Measurements from ENCODE around the gene NPW. TPM values are rescaled to one million over a fixed set of nuclear protein-coding genes. Genes with fewer than 3 reads are reported as not detected.

The NPW gene
- total RNA-seq, 1 experiment from 2014 or later: 0.12 TPM

DNA sequence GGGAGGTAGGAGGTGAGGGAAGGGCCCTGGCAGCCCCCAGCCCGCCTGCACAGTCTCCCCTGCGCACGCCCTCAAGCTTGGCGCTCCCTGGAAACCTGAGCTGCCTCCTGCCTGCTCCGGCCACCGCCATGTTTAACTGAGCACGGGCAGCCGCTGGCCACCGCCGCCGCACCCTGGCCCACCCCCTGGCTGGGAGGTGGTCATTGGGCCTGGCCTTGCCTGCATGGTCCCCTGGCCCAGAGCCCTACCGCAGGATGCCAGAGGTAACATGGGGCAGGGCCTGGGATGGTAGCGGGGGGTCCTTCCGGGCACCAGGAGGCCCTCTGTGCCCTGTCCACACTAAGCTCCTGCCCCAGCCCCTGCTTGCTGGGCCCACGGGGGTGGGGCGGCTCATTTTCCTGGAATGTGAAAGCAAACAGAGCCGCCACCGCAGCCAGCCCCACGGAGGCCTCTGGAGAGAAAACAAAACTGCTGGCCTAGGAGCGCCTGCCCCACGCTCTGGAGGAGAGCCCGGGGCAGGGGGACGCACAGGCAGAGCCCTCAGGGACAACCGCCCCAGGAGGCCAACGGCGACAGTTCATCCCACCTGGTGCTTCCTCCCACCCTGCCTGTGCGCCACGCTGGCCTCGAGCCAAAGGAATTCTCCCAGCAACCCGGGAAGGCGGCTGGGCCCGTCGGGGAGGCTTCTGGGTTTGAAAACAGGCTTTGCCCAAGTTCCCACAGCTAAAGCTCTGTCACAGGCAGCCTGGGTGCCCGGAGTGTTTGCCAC, 16.0 kb downstream of the NPW start:
- DNase-seq (ENCODE audit: low read depth): peak; percentile 95

DNA sequence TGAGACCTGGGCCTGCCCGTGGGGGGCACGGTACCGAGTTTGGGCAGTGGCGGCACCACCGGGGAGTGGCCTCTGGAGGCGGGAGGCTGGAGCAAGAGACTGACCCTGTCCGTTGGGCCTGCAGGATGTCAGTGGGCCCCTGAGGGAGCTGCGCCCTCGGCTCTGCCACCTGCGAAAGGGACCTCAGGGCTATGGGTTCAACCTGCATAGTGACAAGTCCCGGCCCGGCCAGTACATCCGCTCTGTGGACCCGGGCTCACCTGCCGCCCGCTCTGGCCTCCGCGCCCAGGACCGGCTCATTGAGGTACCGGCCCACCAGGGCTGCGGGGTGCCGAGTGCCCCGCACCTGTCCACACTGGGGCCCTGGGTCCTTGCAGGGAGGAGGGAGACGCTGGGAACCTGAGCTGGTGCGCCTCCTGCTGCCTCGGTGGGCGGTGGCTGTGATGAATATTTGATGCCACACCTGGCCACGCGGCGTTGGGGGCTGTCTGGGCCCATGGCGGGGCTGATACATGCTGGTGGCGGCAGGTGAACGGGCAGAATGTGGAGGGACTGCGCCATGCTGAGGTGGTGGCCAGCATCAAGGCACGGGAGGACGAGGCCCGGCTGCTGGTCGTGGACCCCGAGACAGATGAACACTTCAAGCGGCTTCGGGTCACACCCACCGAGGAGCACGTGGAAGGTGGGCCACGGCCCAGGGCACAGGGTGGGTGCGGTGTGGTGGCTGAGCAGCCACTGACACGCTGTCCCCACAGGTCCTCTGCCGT, 16.8 kb downstream of the NPW start:
- DNase-seq (ENCODE audit: low read depth): no peak

DNA sequence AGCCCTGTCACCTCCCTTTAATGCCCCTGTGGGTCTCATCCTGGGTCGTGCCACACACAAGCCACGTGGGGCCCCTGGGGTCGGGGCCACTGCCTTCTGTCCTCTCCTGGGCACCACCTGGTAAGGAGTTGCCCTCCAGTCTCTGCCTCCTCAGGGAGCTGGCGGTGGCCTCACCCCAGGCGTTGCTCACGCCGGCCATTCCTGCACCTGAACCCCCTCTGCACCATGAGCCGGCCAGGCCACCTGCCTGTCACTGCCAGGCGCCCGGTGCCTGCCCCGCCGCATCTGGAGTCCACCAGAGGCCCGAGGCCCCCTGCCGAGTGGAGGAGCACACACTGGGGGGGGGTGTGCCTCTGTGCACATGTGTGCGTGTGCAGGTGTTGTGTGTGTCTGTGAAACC, 17.5 kb downstream of the NPW start:
- no peak for DNase-seq (ENCODE audit: low read depth)

DNA sequence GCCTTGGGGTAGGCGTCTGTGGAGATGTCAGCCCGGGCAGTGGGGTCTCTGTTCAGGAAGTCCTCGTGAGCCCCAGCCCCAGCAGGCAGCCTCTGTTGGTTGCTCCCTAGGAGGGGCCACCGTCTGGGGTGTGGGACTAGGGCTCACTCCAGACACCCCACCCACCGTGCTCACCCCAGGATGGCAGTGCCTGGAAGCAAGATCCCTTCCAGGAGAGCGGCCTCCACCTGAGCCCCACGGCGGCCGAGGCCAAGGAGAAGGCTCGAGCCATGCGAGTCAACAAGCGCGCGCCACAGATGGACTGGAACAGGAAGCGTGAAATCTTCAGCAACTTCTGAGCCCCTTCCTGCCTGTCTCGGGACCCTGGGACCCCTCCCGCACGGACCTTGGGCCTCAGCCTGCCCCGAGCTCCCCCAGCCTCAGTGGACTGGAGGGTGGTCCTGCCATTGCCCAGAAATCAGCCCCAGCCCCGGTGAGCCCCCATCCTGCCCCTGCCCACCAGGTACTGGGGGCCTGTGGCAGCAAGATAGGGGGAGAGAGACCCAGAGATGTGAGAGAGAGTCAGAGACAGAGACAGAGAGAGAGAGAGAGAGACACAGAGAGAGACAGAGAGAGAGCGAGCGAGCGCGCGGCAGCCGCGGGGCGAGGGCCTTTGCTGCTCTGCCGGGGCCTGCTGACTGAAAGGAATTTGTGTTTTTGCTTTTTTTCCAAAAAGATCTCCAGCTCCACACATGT, 18.2 kb downstream of the NPW start:
- DNase-seq (ENCODE audit: low read depth): no peak

DNA sequence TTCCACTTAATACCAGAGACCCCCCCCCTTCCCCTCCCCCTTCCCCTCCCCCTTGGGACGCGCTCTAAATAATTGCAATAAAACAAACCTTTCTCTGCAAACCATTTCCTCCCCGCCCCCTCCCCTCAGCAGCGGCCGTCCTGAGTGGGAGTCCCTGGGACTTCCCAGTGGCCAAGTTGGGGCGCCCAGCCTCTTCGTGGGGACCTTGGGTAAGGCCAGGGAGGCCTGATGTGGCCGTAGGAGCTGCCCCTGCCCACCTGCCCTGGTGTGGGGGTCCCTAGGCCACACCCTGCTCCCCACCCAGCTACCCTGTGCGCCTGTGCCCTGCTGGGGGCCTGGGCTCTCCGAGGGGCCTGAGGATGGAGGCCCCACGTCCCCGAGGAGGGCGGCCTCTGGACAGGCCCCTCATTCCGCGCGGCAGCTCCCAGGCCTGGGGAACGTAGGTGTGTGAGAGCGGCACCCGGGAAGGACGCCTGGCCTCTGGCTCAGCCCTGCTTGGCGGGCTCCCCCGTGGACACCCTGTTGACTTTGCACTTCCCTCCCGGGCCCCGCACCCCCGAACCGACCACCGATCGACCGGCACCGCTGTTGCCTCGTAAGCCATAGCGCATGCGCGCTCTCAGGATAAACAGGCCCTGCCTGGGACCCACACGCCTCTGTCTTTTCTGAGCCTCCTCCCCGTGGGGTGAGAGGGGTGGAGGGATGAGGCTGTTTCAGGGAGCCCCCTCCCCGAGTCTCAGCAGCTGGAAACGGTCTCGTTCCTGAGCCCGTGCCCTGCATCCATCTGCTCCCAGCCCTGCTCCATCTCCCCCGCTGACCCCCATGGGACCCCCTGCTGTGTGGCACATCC, 19.0 kb downstream of the NPW start:
- DNase-seq (ENCODE audit: low read depth): no peak

DNA sequence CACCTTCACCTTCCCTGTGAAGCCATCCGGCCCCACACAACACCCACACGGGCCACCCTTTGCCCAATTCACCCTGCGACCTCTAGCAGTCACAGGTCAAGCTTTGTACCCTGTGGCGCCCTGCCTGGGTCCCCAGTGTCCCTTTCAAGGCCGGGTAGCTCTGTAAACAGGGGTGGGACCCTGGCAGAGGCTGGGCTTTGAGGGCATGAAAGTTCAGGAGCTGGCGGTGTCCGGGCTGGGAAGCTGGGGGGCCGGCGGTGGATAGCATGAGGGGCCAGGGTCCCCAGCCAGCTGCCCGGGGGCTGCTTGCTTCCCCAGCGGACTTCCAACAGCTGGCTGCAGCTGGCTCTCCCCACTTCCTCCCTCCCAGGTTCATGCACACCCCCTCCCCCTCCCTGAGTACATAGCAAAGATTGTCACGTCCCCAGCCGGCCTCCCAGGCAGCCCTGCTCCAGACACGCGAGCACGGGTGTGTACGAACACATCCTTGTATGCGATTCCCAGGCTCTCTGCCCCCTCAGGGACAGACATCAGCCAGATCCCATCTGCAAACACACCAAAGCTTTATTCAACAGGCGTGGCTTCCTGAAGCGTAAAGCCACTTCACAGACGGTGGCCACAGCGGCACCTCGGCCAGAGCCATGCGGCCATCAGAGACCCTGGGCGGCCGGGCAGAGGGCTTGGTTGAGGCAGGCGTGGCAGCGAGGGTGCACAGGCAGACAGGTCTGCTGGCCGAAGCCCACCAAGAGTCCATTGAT, 19.9 kb downstream of the NPW start:
- peak; percentile 72 for DNase-seq (ENCODE audit: low read depth)

DNA sequence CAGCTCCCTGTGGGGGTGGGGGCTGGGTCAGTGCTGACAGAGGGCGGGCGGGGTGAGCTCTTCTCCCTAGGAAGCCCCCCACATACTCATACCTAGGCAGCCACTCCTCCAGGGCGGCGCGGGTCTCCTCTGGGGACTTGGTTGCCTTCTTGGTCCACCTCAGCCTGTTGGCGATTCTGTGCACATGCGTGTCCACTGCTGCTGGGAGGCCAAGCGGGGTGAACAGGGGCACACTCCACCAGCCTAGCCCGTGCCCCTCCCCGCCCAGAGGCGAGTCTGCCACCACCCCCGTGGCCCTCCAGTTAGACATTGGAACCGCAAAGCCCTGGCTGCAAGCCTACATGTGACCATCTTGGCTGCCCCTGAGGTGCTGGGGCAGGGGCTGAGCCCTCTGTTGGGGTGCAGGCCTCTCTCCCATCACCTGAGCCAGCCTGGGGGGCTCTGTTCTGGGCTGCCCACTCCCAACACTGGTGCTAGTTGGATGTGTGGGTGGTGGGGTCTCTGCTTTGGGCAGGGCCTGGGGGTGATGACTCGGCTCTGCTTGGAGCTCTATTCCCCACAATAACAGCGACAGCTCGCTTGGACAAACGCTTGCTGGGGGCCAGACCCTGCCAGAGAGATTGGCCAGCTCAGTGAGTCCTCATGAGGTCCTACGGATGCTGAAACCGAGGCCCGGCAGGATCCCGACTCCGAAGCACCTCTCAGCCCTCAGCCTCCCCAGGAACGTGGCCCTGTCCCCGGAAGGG, 20.6 kb downstream of the NPW start:
- peak; percentile 73 for DNase-seq (ENCODE audit: low read depth)

DNA sequence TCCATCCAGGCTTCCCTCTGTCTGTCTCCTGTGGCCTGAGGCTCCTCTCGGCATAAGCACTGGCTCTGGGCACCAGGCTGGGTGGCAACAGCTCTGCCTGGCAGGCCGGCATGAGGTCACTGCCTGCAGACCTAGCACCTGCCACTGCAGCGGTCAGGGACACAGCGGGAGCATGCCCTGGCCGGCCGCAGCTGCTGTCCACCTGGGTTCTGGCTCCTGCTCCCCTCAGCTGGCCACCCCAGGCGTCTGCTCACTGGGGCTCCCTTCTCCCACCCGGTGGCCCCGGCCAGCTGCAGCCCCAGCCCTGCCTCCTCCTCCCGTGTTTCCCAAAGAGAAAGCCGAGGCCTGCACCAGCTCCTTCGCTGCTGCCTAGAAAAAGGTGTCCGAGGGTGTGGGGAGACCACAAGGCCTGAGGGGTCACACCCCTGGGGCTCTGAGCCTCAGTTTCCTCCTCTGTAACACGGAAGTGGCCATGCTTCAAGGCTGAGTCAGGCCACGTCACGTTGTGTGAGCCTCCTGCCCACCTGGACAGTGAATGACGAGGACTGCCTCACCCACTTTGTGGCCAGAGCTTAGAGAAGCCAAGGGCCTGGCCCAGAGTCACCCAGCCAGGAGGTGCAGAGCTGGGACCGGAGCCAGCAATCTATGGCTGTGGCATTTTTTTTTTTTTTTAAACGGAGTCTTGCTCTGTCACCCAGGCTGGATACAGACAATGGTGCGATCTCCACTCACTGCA, 21.4 kb downstream of the NPW start:
- DNase-seq (ENCODE audit: low read depth): peak; percentile 94

DNA sequence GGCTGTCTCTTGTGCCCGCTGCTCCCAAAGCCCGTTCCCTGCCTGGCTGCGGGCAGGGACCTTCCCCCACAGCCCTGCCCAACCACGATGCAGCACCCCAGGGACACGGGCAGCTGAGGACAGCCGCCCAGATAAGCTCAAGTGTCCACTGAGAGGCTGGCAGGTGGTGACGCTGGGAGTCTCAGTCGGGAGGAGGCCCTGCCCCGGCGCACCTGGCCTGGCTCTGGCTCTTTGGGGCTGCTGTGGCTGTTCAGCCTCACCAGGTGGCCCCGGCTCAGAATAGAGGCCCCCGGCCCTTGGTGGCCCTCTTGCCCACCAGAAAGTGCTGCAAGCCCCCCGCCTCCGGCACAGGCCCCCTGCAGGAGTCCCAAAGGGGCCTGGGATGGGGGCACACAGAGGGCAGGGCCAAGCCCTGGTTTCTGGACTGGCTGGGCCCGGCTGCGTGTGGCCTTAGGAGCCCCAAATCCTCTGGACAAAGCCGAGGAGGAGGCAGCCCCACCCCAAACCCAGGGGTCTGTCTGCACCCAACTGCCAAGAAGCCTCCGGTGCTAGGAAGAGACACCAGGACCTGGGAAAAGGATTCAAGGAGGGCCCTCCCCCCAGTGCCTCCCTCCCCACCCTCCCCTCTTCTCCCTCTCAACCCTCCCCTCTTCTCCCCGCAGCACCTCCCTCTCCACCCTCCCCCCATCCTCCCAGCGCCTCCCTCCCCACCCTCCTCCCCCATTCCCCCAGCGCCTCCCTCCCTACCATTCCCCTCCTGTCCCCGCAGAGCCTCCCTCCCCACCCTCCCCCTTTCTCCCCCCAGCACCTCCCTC, 22.8 kb downstream of the NPW start:
- no peak for DNase-seq (ENCODE audit: low read depth)

DNA sequence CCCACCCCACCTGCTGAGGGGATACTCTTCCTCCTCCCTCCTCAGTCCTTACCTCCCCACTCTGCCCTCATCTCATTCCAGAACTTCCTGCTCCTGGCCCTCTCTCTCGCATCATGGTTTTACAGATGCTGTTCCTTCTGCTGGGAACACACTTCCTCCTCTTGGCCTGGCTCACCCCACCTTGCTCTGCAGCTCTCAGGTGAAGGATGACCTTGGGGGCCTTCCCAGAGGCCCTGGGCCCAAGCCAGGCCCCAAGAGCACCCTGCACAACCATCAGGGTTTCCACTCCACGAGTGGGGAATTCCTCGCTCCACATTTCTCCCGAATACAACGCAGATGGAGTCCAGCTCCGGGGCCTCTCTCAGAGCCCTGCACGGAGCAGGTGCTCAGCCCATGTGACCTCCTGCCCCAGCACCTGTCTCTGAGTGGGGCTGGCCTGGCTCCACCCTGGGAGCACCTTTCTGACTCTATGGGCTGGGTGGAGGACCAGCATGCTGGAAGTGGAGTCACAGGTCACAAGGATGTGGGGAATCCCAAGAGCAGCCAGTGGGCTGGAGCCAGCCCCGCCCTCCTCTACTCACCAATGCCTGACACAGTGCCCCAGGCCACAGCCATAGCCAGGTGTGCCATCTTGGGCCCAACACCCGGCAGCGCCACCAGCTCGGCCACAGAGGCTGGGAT, 23.5 kb downstream of the NPW start:
- DNase-seq (ENCODE audit: low read depth): no peak

DNA sequence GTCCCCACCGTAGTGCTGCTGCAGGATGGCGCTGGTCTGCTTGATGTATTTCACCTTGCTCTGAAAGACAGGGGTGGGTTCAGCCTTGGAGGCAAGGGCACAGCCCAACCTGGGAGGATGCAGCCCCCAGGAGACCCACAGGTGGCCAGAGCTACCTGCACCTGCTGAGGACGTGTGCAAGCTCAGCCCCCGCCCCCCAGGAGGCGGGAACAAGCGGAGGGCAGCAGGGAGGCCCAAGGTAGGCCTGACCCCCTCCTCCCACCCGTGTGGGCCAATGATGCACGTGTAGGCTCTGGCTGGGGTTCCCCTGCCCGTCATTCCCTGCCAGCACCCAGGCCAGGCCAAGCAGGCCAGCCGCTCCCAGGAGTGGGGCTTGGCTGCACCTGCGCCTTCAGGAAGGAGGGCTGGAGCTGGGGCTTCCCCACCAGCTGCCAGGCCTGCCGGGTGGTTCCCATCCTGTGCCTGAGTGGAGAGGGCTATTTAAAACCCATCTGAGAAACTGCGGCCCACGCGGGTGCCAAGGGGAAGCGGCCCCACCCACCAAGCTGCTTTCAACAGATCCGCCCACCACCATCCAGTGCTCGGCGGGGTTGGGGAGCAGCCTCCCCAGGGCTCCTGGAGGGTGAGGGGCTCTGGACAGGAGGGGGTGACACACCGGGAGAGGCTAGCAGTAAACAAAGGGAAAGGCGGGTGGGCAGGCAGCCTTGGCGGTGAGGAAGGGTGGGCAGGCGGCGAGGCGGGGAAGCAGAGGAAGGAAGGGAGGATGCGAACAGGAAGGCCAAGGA, 24.3 kb downstream of the NPW start:
- no peak for DNase-seq (ENCODE audit: low read depth)

DNA sequence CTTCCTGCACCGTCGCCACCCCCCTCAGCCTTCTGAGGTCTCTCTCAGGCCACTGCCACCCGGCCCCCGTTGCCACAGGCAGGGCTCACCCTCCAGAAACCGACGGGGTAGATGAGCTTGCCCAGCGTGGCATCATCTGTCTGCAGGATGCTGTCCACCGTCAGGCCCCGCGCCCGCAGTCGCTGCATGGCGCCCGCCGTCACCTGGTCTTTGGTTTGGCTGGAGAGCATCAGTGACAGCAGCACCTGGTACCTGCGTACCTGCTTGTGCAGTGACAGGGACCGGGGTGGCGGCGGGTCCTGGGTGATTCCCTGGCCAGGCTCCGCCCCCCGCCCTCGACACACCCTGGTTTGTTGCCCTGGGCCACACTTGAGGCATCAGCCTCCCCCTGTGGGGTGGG, 25.0 kb downstream of the NPW start:
- DNase-seq (ENCODE audit: low read depth): no peak

DNA sequence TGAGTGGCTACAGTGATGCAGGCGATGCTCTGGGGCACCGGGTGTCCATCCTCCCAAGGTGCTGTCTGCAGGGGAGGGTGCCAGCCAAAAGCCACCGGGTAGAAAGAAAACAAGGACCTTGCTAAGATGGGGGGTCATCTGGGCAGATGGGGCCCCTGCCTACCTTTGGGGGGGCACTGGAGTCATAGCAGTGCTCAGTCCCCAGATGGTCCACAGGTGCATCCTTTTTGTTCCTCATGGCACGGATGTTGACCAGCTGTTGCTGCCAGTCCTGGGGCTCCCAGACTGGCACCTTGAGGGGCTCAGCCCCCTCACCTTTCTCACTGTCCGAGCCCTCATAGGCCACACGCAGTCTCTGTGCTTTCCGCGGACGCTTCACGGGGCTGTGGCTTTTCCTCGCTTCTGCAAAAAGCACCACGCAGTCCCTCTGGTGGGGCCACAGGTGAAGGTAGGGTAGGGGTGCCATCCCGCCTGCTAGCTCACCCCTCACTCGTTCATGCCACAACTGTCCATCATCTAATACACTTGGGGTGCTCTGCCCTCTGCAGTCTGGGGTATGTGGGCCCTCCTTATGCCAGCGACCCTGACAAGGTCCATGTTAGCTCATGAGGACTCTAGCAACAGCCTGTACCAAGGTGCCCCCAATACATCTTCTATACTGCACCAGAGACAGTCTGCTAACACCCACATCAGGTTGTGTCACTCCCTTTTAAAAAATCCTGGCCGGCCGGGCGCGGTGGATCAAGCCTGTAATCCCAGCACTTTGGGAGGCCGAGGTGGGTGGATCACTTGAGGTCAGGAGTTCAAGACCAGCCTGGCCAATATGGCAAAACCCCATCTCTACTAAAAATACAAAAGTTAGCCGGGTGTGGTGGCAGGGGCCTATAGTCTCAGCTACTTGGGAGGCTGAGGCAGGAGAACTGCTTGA, 26.6 kb downstream of the NPW start:
- no peak for DNase-seq (ENCODE audit: low read depth)

DNA sequence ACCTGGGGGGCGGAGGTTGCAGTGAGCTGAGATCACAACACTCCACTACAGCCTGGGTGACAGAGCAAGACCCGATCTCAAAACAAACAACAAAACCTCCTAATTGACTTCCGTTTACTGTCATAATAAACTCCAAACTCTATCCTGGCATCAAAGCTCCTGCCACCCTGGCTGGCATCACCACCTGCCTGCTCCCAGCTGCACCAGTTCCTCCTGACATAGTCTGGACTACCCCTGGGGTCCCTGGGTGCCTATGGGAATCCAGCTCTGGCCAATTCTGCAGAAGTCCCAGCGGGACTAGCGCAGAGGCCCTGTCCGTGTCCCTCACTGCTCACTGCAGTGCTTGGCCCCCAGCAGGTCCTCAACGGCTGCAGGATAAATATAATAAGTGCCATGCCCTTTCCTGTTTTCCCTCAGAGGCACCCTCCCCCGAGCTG, 27.3 kb downstream of the NPW start:
- no peak for DNase-seq (ENCODE audit: low read depth)

DNA sequence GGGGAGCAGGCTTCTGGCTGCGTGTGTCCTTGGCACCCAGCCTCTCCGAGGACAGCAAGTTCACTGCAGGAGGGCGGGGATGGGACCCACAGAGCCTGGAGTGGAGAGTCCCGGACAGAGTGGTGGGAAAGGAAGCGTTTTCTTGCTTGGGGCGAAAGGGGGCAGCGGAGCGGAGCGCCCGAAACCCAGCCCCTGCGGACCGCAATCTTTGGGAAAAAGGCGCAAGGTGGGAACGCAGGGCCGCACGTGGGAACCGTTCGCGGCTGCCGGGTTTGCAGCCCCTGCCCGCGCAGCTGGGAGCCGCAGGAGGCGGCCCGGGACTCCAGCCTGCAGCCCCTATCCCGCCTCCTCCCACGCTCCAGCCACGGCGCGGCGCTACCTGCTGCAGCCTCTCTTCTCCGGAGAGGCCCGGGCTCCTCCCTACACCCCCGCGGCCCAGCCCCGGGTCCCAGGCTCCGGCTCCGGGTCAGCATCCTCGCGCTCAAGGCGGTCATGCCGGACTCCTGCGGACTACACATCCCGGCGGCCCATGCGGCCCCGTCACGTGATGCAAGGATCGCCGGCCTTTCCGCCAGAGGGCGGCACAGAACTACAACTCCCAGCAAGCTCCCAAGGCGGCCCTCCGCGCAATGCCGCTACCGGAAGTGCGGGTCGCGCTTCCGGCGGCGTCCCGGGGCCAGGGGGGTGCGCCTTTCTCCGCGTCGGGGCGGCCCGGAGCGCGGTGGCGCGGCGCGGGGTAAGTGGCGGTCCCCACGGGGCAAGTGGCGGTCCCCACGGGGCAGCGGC, 27.9 kb downstream of the NPW start, which contains the start of the genes NTHL1 and TSC2:
Gene NTHL1 (minus strand): TSS at position 505 of the 786 bp plus-strand sequence. CDS start 11 bp downstream, at position 494.
Gene TSC2 (plus strand): TSS at position 656 of the 786 bp plus-strand sequence. CDS start 631 bp downstream, outside the sequence.
- DNase-seq (ENCODE audit: low read depth): peak; percentile 94
